CD4-positive, alpha-beta T cell treated with Interleukin-1 beta for 1 hour (primary cell): ENCODE results near the gene TMEM114.

Source experiments
- DNase-seq, 2 donors: peaks; one replicate each; pipeline ENCODE4 v3.0.0-alpha.2; 2020 to 2022

The TMEM114 gene

GRCh38 chr16:8611122-8611521 lies 20.8 kb upstream of the TMEM114 start:
- no peak for DNase-seq

- DNase-seq: no peak
Observed at GRCh38 chr16:8607214-8607613, 16.9 kb upstream of the TMEM114 start.

GRCh38 chr16:8605554-8605953 lies 15.2 kb upstream of the TMEM114 start:
- no peak for DNase-seq

GRCh38 chr16:8600144-8600775 lies 9.9 kb upstream of the TMEM114 start:
- no peak for DNase-seq

- no peak for DNase-seq
Observed at GRCh38 chr16:8596581-8596980, 6.3 kb upstream of the TMEM114 start.

- DNase-seq: no peak
Observed at GRCh38 chr16:8595783-8596182, 5.5 kb upstream of the TMEM114 start.

- DNase-seq: no peak
Observed at GRCh38 chr16:8594149-8594666, 3.9 kb upstream of the TMEM114 start.

- DNase-seq: no peak
Observed at GRCh38 chr16:8591451-8591850, 1.1 kb upstream of the TMEM114 start.

GRCh38 chr16:8590811-8591210 lies 500 bp upstream of the TMEM114 start:
- no peak for DNase-seq

- no peak for DNase-seq
Observed at GRCh38 chr16:8589057-8589899, 1.0 kb downstream of the TMEM114 start.

- no peak for DNase-seq
Observed at GRCh38 chr16:8588682-8589056, 1.6 kb downstream of the TMEM114 start.

GRCh38 chr16:8587065-8587464 lies 3.2 kb downstream of the TMEM114 start:
- DNase-seq: no peak

GRCh38 chr16:8585857-8586256 lies 4.5 kb downstream of the TMEM114 start:
- no peak for DNase-seq

GRCh38 chr16:8585041-8585440 lies 5.3 kb downstream of the TMEM114 start:
- no peak for DNase-seq

GRCh38 chr16:8583732-8584131 lies 6.6 kb downstream of the TMEM114 start:
- DNase-seq: no peak

- DNase-seq: no peak
Observed at GRCh38 chr16:8583199-8583598, 7.1 kb downstream of the TMEM114 start.

GRCh38 chr16:8581831-8582580 lies 8.3 kb downstream of the TMEM114 start:
- no peak for DNase-seq

- no peak for DNase-seq
Observed at GRCh38 chr16:8579559-8579958, 10.8 kb downstream of the TMEM114 start.

GRCh38 chr16:8577678-8578304 lies 12.5 kb downstream of the TMEM114 start:
- DNase-seq: no peak

GRCh38 chr16:8576141-8577004 lies 13.9 kb downstream of the TMEM114 start:
- no peak for DNase-seq

- no peak for DNase-seq
Observed at GRCh38 chr16:8575399-8575798, 14.9 kb downstream of the TMEM114 start.
